NCI-H82 treated with DMSO at 0.1 percent for 48 hours (cell line): ENCODE data around the gene GTSE1.

ENCODE experiments used
- DNase-seq: peaks from one replicate; lab custom pipeline; 2025; ENCODE audit not compliant: unreplicated experiment; lab: John Stamatoyannopoulos, UW

GTSE1 gene

GRCh38 chr22:46274381-46274780, 22.3 kb upstream of the GTSE1 start:
- no peak for DNase-seq

- DNase-seq = no peak
Measured at GRCh38 chr22:46275455-46276122, 21.1 kb upstream of the GTSE1 start.

- DNase-seq = no peak
Measured at GRCh38 chr22:46276563-46276962, 20.1 kb upstream of the GTSE1 start.

DNA sequence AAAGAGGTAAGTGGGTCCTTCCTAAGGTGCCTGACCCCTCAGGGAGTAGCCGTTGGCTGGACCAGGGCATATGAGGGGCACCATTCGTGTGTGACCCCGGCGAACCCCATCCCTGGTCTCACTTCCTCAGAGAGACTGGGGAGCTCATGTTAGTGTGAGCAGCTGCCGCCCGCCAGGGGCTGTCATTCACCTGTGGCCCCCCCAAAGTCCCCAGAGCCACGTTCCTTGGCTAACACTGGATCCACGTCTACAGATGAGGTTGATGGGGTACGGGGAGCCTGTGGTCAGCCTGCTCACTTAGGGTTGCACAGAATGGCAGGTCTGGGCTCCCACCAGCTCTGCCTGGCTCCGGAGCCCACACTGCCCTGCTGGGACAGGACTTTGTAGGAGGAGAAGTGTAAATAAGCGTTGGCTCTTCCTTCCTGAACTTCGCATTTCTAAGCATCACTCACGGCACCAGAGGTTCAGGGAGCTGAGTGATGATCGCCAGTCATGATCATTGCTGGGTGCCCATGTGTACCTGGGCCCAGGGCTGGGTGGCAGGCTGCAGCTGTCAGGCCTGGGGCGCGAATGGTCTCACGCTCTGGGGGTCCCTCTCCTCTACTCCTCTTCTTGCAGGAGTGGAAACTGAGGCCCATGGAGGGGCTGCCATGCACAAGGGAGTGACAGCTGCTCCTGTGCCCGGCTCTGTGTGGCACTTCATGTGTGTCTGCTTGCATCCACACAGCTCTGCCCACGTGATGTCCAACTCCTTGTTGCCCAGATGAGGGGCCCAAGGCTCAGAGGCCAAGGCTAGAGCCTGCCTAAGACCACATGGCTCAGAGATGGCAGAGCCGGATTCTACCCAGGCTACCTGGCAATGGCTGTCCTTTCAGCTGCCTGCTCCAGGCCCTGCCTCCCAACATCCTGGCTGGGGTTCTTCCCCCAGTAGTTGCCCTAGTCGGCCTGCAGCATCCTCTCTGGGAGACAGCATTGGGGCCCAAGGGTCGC, 17.7 kb upstream of the GTSE1 start:
- no peak for DNase-seq

- no peak for DNase-seq
Measured at GRCh38 chr22:46280063-46280817, 16.4 kb upstream of the GTSE1 start.

DNA sequence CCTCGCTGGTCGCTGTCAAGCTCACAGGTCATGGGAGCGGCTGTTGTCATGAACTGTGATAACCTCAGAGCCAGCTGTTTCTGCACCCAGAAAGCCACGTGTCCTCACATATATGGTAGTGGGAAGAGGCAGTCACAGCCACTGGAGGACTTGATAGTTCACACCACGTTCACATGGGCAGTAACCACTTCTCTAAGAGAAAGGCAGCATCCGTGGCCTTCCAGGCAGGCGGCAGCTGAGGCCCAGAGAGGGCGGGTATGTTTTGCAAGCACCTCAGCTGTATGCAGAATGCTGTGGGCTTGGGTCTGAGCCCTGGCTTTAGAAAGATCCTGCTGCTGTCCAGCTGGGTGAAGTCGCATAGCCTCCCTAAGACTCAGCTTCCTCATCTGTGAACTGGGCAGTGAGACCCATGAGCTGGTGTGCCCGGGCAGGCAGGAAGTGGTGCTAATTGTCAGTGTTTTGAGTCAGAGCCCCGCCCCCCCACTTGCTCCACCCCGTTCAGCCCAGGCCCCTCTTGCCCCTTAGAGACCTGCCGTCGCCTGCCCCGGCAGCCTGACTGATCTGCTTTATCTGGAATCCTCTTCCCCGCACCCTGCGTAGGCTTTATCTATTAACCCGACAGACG, 15.6 kb upstream of the GTSE1 start:
- no peak for DNase-seq

DNA sequence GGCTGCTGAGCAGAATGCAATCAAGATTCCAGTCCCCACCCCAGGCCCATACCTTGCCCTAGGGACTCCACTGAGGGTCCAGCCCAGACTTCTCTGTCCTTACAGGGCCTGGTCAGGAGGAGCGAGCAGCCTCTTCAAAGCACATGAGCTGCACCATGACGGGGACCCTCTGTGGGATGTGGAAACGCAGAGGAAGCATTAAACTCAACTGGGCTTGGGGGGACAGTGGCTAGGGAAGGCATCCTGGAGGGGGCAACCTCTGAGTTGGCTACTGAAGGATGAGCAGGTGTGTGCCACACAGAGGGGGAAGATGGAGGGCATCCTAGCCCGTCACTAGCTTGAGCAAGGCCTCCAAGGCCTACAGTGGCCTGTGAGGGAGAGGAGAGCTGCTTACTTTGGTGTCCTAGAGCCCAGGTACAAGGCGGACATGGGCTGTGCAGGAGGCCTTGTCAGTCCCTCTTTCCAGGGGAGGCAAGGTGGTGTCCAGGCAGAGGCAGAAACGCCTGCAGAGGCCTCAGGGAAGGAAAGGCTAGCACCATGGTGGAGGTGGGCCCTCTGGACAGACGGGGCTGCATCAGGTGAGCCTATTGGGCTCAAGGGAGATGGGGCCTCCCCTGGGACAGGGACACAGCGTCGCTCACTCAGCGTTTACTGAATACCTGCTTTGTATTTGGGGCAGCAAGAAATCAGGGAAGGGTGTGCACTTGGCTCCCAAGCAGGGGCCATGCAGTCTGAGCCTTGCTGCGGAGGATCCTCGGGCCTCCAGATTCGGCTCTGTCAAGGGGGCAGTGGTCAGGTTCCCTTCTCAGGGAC, 14.6 kb upstream of the GTSE1 start:
- no peak for DNase-seq

DNA sequence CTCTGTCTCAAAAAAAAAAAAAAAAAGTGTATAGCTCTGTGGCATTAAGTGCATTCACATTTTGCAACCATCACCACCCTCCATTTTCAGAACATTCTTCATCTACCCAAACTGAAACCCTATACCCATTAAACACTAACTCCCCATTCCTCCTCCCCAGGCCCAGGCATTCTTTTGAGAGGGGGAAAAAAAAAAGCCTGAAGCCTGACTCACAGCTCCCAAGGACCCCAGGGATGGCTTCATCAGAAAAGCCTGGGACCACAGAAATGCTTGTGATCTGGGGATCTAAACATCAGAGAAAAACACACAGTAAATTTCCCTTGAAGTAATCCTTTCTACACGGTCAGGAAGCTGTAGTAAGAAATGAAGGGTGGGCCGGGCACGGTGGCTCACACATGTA, 10.7 kb upstream of the GTSE1 start:
- no peak for DNase-seq

DNA sequence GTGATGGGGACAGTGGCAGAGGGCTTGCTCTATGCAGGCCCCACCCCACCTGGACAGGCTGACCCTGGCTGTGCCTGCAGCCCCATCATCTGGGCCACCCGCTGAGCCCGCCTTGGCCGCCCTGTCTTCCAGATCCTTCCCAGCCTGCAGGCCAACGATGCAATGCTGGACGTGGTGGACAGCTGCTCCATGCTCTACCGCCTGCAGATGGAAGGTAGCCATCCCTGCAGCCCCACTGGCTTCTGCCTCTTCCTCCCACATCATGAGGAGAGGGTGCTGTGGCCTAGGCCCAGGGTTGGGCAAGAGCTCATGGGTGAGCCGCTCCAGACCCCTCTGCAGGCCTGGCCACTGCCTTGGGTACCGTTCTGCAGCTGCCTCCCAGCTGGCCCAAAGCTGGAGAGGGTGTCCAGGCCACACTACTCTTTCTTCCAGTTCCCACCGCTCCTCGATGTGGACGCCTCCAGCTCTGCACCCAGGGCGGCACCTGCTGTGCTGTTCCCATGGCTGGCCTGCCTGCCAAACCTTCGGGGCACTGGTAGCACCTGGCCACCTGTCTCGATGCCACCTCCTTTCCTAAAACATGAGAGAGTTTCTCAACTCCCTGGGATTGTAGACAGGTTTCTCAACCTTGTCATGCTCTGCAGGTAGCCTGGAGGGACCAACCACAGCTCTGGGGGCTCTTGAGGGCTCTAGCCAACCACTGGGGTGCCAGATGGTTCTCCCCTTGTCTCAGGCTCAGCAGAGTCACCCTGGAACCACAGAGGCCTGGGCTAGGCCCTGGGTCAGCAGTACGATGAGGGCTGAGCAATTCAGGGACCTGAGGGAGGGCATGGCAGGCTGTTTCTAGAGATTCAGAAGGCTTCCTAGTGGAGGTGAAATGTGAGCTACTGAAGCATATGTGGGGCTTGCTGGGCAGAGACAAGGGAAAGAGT, 9.5 kb upstream of the GTSE1 start:
- no peak for DNase-seq

GRCh38 chr22:46287873-46288751, 8.6 kb upstream of the GTSE1 start:
- DNase-seq = no peak

DNA sequence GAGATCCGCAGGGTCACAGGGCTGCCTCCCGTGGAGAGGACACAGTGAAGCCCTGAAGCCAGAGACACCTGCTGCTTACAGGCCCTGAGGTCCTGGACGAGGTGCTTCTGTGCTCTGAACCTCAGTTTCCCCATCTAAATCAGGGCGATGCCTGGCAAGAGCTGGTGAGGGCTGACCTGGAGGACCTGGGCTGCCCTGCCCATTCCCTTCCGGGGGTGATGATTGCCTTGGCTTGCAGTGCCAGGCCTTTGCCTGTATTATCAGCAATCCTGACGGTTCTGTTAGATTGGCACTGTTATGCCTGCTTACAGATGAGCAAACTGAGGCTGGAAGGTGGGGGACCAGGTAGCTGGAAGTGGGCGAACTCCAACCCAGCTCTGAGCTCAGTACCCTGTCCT, 7.8 kb upstream of the GTSE1 start:
- DNase-seq = no peak

- no peak for DNase-seq
Measured at GRCh38 chr22:46289244-46289891, 7.3 kb upstream of the GTSE1 start.

DNA sequence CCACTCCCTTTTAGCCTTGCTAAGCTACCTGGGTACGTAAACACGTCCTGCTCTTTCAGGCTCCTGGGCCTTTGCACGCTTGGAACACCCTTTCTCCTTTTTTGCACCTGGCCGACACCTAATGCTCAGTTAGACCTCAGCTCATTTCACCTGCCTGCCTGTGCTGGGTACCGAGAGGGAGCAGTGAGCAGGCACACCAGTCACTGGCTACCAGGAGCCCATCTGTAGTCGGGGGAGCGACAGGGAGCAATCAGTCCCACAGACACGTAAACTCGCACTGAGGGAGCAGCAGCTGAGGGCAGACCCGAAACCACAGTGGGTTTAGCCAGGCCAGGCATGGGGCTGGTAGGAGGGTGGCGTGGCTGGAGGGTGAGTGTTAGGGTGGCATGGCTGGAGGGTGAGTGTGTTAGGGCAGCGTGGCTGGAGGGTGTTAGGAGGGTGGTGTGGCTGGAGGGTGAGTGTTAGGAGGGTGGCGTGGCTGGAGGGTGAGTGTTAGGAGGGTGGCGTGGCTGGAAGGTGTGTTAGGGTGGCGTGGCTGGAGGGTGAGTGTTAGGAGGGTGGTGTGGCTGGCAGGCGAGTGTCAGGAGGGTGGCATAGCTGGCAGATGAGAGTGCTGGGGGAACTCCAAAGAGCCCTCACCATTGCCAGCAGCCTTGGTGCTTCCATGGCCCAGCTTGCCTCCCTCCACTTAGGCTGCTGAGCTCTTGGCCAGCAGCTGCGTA, 6.4 kb upstream of the GTSE1 start:
- DNase-seq = no peak

- DNase-seq = no peak
Measured at GRCh38 chr22:46290843-46291785, 5.6 kb upstream of the GTSE1 start.

GRCh38 chr22:46292173-46292572, 4.5 kb upstream of the GTSE1 start:
- DNase-seq = no peak

GRCh38 chr22:46292732-46293131, 3.9 kb upstream of the GTSE1 start:
- no peak for DNase-seq
